ENCODE results near the gene TMIGD3. TPM values are rescaled to one million over a fixed set of nuclear protein-coding genes. Genes with fewer than 3 reads are reported as not detected.

The TMIGD3 gene
- total and polyA plus RNA-seq, 2 donors from 2014 or later, result 0.43 to 3.0 TPM

DNA sequence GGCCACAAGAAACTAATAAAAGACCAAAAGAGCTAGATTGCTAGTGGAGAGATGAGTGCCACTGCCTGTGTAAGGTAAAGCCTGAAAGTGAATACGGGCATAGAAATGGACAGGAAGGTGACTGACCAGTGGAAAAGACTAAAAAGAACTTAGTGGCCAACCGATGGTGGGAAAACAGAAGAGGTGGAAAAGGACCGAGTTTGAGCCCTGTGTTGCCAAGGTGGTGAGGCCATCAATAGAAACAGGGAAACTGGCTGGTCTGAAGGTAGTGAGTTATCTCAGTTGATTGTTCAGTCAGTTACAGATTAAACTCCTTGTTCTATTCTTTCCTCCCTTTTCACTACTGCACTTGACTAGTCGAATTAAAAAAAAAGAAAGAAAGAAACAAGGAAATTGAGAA, 56.9 kb downstream of the TMIGD3 start:
- DNase-seq (no peak), FAIRE-seq (no peak)
- no peaks in the 10 kb centered on the region for H3K9me3 ChIP-seq (ENCODE audit: control insufficient read depth in 2 of 3, insufficient read depth in 1 of 3, low read length in 3 of 3)
- intact Hi-C loops (cut with DNase I), result no loop called here
- peaks cover 5 to 11% (median 6%) of the 10 kb centered on the region in 3 donors for H3K4me1 ChIP-seq (ENCODE audit: control insufficient read depth in 2 of 3, insufficient read depth in 2 of 3, low read depth in 1 of 3, low read length in 3 of 3)
- H3K27ac ChIP-seq (ENCODE audit: low read depth in 2 of 2, low read length in 2 of 2), result no peak overlapping the region
- TF ChIP-seq, protein P1, sequence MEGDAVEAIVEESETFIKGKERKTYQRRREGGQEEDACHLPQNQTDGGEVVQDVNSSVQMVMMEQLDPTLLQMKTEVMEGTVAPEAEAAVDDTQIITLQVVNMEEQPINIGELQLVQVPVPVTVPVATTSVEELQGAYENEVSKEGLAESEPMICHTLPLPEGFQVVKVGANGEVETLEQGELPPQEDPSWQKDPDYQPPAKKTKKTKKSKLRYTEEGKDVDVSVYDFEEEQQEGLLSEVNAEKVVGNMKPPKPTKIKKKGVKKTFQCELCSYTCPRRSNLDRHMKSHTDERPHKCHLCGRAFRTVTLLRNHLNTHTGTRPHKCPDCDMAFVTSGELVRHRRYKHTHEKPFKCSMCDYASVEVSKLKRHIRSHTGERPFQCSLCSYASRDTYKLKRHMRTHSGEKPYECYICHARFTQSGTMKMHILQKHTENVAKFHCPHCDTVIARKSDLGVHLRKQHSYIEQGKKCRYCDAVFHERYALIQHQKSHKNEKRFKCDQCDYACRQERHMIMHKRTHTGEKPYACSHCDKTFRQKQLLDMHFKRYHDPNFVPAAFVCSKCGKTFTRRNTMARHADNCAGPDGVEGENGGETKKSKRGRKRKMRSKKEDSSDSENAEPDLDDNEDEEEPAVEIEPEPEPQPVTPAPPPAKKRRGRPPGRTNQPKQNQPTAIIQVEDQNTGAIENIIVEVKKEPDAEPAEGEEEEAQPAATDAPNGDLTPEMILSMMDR (IDR thresholded peaks at IDR 0.05; ENCODE audit: borderline replicate concordance, extremely low read depth, insufficient read depth), result no peak
- no peak overlapping the region for H3K4me3 ChIP-seq (ENCODE audit: low read length in 3 of 3)
- H3K27me3 ChIP-seq (ENCODE audit: control insufficient read depth, insufficient read depth, low read length), result no peaks in the 10 kb centered on the region
- H3K36me3 ChIP-seq (ENCODE audit: control insufficient read depth in 2 of 3, insufficient read depth in 3 of 3, low read length in 3 of 3), result peaks cover 13 to 26% (median 19%) of the 10 kb centered on the region in 3 donors
- no peak overlapping the region for H3K9ac ChIP-seq (ENCODE audit: low read length in 3 of 3)

- Histone ChIP-seq H3K36me3 (ENCODE audit: control insufficient read depth in 2 of 3, insufficient read depth in 3 of 3, low read length in 3 of 3) (peaks cover 18 to 37% (median 27%) of the 10 kb centered on the region in 3 donors), H3K27me3 (ENCODE audit: control insufficient read depth, insufficient read depth, low read length) (no peaks in the 10 kb centered on the region), H3K4me1 (ENCODE audit: control insufficient read depth in 2 of 3, insufficient read depth in 2 of 3, low read depth in 1 of 3, low read length in 3 of 3) (peaks cover 0 to 4% (median 3%) of the 10 kb centered on the region in 3 donors), H3K9ac (ENCODE audit: low read length in 3 of 3) (no peak overlapping the region), H3K4me3 (ENCODE audit: low read length in 3 of 3) (no peak overlapping the region), H3K9me3 (ENCODE audit: control insufficient read depth in 2 of 3, insufficient read depth in 1 of 3, low read length in 3 of 3) (no peaks in the 10 kb centered on the region), H3K27ac (ENCODE audit: low read depth in 2 of 2, low read length in 2 of 2) (no peak overlapping the region)
- TF ChIP-seq, protein P1 (IDR thresholded peaks at IDR 0.05; ENCODE audit: borderline replicate concordance, extremely low read depth, insufficient read depth), result no peak
- intact Hi-C loops (cut with DNase I), result no loop called here
- no peak for DNase-seq
- FAIRE-seq, result no peak
These were observed 59.4 kb downstream of the TMIGD3 start for GRCh38 chr1:111444031-111444430.

DNA sequence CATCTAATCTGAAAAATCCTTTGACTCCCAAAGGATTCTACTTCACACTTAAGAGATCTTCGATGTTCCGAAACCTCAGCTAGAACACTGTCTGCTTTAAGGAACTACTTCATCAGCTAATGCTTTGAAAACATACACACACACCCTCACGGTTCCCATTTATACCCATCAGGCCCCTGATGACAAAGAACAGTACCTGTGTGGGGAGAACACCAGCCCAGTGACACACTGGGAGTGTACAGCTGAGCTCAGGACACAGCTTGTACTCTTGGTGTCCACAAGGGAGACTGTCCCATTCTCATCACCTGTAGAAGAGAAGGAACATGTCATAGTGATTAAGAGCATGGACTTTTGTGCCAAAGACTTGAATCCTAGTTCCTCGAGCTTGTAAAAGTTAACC, 61.0 kb downstream of the TMIGD3 start:
- TF ChIP-seq, protein P1 (IDR thresholded peaks at IDR 0.05; ENCODE audit: borderline replicate concordance, extremely low read depth, insufficient read depth), result no peak
- FAIRE-seq, result no peak
- no peaks in the 10 kb centered on the region for H3K27me3 ChIP-seq (ENCODE audit: control insufficient read depth, insufficient read depth, low read length)
- H3K27ac ChIP-seq (ENCODE audit: low read depth in 2 of 2, low read length in 2 of 2), result no peak overlapping the region
- no peak overlapping the region for H3K9ac ChIP-seq (ENCODE audit: low read length in 3 of 3)
- peaks cover 18 to 37% (median 33%) of the 10 kb centered on the region in 3 donors for H3K36me3 ChIP-seq (ENCODE audit: control insufficient read depth in 2 of 3, insufficient read depth in 3 of 3, low read length in 3 of 3)
- no peak overlapping the region for H3K4me3 ChIP-seq (ENCODE audit: low read length in 3 of 3)
- intact Hi-C loops (cut with DNase I), result no loop called here
- peaks cover 0 to 3% (median 0%) of the 10 kb centered on the region in 3 donors for H3K4me1 ChIP-seq (ENCODE audit: control insufficient read depth in 2 of 3, insufficient read depth in 2 of 3, low read depth in 1 of 3, low read length in 3 of 3)
- H3K9me3 ChIP-seq (ENCODE audit: control insufficient read depth in 2 of 3, insufficient read depth in 1 of 3, low read length in 3 of 3), result no peaks in the 10 kb centered on the region
- no peak for DNase-seq

Measured in kidney (tissue), 14 donors.